Inflammatory macrophage treated with lipopolysaccharide for 4 hours (primary cell): ENCODE measurements around the gene PDZRN4.
"Not testable (repeated sequence)": the region's sequence is repeated elsewhere in the genome, so short reads cannot be mapped to it uniquely, and the experiment has no call there.

Experiments
- DNase-seq: peaks from one replicate; pipeline ENCODE4 v3.0.0-alpha.2; 2020

PDZRN4 gene

DNA sequence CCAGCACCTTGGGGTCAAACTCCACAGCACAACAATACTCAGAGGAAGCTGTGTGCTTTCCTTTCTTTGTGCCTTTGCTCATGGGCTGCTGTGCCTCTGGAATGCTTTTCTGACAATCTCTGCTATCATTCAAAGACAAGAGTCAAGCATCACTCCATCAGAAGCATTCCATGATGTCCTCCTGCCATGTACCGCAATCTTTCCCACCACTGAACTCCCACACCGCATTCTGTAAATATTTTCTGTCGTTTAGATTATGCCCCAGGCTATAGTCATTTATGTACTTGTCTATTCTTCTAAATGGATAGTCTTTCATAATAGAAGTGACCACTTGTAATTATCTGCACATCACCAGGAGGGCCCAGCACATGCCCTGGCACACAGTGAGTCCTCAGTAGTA lies 327.8 kb downstream of the PDZRN4 start:
- DNase-seq: no peak

GRCh38 chr12:41520869-41521268 lies 332.7 kb downstream of the PDZRN4 start:
- no peak for DNase-seq

DNA sequence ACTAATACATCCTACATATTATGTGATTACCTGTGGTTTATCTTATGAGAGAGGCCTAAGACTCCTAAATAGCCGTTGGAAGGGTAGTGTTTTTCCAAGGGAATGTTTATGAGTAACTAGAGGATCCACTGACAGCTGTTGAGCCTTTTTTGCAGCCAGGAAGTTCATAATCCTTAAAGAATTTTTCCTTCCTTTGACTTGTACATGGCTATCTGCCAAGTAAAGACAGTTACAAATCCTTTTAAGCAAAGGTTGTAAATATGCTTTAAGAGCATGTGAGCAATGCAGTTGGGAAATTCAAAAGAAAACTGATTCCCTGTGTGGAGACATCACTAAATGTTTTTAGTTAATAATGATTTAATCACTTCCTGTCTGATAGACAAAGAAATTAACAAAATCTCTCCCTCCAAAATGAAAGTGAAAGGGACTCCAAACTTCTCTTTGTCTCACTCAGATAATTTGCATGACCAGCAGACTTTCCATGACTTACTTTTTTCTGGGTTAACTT lies 333.8 kb downstream of the PDZRN4 start:
- DNase-seq: peak; percentile 94

DNA sequence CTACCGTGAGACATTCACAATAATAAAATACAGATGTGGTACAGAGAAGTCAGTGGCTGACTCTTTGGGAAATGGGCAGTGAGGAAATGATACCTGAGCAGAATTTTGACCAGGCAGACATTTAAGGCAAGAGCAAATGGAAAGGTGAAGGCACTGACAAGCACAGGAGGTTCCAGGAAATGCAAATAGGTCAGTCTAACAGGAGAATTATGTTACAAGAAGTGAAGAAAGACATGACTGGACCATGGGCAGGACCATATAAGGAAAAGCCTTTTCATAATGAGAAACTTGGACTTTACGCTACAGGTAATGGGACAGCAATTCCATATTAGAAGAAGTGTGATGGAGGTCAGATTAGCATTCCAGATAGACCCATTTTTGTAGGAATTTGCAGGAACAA lies 338.9 kb downstream of the PDZRN4 start:
- no peak for DNase-seq

DNA sequence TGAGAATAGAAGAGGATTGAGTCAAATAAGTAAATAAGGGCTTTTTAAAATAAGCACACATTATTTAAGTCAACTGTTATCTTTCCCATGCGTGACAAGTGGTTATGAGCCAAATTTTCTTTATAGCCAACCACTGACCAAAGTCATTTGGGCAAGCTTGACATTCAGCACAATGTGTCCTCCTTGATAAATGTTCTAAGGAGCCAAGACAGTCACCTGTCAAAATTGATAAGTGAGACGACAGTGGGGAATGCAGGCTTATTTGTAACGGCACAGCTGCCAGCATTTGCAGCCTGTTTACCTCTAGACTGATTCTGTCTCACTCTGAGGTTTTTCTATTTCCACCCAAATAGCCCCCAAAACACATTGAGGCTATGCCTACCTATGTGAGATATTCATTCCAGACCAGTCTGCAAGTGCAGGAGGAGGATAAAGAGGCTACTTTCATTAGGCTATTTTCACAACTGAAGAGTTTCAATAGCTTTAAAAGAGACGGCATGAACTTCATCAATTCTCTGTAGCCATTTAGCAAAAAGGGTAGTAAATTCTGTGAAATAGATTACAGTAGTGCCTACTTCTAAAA lies 339.5 kb downstream of the PDZRN4 start:
- DNase-seq: no peak

DNA sequence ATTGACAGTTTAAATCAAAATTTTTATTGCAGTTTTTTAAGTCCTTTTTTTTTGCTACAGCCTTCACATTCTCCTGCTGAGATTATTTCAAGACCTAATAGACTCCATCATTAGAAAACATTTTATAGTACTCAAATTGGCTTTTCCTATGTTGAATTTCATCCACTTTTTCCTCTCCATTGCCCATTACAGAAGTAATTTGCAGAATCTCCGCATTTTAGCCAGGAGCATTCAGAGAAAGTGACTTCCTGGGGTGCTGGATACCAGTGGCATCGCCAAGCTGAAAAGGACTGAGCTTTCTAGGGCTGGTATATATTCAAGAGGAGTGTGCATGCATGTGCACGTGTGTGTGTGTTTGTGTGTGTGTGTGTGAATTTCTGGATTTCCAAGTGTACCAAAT lies 340.8 kb downstream of the PDZRN4 start:
- DNase-seq: no peak

- no peak for DNase-seq
Observed at GRCh38 chr12:41530441-41530840, 342.3 kb downstream of the PDZRN4 start.

- no peak for DNase-seq
Observed at GRCh38 chr12:41531147-41531829, 343.2 kb downstream of the PDZRN4 start.

DNA sequence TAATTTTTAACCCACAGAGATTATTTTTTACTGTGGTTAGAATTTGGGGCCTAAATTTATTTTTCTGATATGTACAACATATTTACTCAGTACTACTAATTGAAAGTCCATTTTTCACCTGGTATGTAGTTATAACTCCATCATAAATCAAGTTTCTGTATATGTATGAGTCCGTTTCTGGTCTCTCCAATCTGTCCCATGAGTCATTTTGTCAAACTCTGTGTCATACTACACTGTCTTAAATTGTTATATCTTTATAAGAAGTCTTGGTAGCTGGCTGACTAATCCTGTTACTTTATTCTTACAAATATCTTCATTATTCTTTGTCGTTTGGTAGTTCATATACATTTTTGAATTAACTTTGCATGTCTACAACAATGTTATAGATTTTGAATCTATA lies 344.0 kb downstream of the PDZRN4 start:
- no peak for DNase-seq

GRCh38 chr12:41536813-41537490 lies 348.8 kb downstream of the PDZRN4 start:
- no peak for DNase-seq

DNA sequence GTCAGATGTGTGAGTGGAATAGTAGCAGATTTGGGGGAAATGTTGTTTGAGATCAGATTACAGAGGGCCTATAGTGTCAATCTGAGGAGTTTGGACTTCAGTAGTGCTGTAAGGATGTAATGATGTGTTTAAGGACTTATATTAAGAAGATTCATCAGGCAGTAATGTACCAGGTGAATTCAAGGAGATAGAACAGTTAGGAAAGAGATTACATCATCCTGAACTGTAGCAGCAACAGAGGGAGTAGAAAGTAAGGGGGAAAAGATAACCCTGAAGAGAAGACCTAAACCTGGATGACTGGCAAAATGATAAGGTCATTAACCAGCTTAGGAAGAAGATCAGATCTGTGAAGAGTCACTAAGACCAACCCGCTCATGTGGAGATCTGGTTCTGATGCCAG lies 349.4 kb downstream of the PDZRN4 start:
- no peak for DNase-seq

- DNase-seq: no peak
Observed at GRCh38 chr12:41545761-41546160, 357.6 kb downstream of the PDZRN4 start.

- not testable (repeated sequence) for DNase-seq
Observed at GRCh38 chr12:41547071-41547470, 359.0 kb downstream of the PDZRN4 start.

- no peak for DNase-seq
Observed at GRCh38 chr12:41548926-41549325, 360.8 kb downstream of the PDZRN4 start.

DNA sequence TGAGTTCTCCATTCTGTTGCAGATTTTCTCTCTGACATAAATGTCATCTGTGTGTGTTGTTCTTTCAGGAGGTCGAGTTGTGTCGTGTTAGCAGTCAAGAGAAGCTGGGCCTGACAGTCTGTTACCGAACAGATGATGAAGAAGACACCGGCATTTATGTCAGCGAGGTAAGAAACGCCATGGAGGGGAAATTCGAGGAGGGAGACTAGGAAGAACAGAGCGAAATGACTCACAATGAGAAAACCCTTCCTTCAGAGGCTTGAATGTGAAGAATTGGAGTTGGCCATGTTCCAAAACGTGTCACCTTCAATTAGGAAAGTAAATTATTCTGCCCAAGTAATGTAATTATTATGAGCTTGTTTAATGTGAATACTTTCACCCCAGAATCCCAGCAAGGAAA lies 364.5 kb downstream of the PDZRN4 start:
- no peak for DNase-seq

GRCh38 chr12:41556176-41556575 lies 368.1 kb downstream of the PDZRN4 start:
- no peak for DNase-seq

- no peak for DNase-seq
Observed at GRCh38 chr12:41557344-41557743, 369.2 kb downstream of the PDZRN4 start.

DNA sequence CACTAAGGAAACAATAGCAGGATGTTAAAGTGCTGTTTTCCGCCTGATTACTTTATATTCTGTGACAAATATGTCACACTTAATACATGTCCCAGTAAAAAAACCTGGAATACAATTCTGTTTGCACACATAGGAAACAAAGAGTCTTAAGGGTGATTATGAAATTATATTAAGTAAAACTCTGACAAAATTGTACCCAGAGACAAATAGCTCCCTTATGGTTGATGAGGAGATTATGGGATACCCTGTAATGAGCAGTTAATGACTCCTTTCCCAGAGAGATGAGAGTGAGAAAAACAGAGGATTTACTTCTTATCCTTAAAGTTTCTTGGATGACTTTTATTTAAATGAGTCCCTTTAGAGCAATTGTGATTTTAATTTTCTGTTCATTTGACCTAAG lies 370.6 kb downstream of the PDZRN4 start:
- DNase-seq: no peak

DNA sequence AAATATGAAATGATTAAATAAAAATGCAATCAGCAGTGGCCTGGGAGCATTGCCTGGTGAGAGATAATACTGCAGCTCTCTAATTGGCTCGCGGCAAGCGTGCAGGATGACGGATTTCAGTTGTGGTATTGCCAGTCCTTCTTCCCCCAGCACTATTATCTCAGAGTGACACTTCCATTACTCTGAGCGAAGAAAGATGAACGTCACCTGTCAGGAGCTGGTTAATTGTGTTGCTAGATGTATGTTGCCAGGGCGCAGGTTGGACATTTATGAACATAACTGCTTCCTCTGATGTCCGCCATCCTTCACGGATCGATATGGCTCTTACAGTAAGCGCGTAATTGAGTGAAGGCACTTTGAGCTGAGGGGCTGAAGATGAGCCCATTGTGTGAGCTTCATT lies 374.9 kb downstream of the PDZRN4 start:
- no peak for DNase-seq

DNA sequence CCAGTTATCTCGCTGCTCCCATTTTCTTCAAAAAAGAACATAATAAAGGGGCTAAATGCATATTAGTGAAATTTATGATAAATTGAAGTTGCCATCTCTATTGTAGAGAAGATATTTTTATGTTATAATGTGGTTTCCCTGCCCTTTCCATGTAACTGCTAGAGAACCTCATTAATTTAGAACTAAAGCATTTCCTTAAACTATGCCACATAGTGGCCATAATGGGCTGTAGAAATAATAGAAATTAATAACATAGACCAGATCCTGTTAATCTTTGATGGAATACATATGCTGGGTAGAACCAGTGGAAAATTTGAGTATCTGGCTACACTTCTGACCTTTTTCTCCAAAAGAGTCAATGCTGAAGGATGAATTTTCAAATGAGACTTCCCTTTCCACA lies 376.7 kb downstream of the PDZRN4 start:
- DNase-seq: no peak

DNA sequence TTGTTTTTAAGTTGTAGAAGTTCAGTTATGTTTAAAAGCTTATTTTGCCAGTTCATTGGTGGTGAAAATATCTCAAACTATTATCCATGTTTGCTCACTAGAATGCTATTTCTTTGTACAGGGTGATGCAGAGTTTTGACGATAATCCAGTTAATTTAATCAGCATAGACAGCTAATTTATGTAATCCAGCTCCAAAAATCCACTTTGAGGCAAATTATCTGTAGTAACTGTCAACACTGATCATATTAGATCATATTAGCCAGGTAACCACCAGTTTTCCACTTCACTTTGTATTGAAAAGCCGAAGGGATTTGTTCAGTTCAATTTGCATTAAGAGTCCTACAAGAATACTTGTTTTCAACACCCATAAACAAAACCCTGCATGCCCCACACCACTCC lies 378.6 kb downstream of the PDZRN4 start:
- DNase-seq: no peak

DNA sequence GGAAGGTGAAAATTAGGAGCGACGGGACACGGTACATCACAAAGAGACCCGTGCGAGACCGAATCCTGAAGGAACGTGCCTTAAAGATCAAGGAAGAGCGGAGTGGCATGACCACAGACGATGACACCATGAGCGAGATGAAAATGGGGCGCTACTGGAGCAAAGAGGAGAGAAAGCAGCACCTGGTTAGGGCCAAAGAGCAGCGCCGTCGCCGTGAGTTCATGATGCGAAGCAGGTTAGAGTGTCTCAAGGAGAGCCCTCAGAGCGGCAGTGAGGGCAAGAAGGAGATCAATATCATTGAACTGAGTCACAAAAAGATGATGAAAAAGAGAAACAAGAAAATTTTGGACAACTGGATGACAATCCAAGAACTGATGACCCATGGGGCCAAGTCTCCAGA lies 385.3 kb downstream of the PDZRN4 start:
- DNase-seq: no peak

- no peak for DNase-seq
Observed at GRCh38 chr12:41576925-41577324, 388.8 kb downstream of the PDZRN4 start.

DNA sequence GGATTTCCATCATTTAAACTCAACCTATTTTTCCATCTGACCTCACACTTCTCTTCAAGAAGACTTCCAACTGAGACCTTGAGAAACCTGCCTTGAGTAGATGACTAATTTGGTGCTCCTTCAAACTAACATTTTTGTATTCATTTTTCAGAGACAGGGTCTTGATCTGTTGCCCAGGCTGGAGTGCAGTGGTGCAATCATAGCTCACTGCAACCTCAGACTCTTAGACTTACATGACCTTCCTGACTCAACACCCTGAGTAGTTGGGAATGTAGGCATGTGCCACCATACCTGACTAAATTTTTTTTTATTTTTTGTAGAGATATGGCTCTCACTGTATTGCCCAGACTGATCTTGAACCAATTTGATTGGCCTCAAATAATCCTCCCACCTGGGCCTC lies 389.9 kb downstream of the PDZRN4 start:
- no peak for DNase-seq
